ENCODE measurements around the gene ABHD12.
A peak's percentile ranks its signal among the peaks of the same experiment; 100 is the strongest.
"Not testable (repeated sequence)": the region's sequence is repeated elsewhere in the genome, so short reads cannot be mapped to it uniquely, and the experiment has no call there.

The ABHD12 gene

GRCh38 chr20:25321991-25322390 lies 68.6 kb downstream of the ABHD12 start:
- no peak for DNase-seq (ENCODE audit: low spot score)

- DNase-seq (ENCODE audit: low spot score) = no peak
These were observed 69.3 kb downstream of the ABHD12 start for GRCh38 chr20:25321262-25321831.

GRCh38 chr20:25320035-25320800 lies 70.4 kb downstream of the ABHD12 start:
- DNase-seq (ENCODE audit: low spot score) = no peak

GRCh38 chr20:25319241-25320034 lies 71.2 kb downstream of the ABHD12 start:
- DNase-seq (ENCODE audit: low spot score) = no peak

- DNase-seq (ENCODE audit: low spot score) = no peak
These were observed 72.0 kb downstream of the ABHD12 start for GRCh38 chr20:25318471-25319240.

GRCh38 chr20:25317351-25318075 lies 73.1 kb downstream of the ABHD12 start:
- DNase-seq (ENCODE audit: low spot score) = no peak

GRCh38 chr20:25316506-25317190 lies 74.0 kb downstream of the ABHD12 start:
- no peak for DNase-seq (ENCODE audit: low spot score)

- DNase-seq (ENCODE audit: low spot score) = no peak
These were observed 75.0 kb downstream of the ABHD12 start for GRCh38 chr20:25315418-25316210.

GRCh38 chr20:25314497-25315417 lies 75.9 kb downstream of the ABHD12 start:
- no peak for DNase-seq (ENCODE audit: low spot score)

GRCh38 chr20:25313593-25313992 lies 77.0 kb downstream of the ABHD12 start:
- no peak for DNase-seq (ENCODE audit: low spot score)

GRCh38 chr20:25312716-25313115 lies 77.9 kb downstream of the ABHD12 start:
- not testable (repeated sequence) for DNase-seq (ENCODE audit: low spot score)

GRCh38 chr20:25310921-25311728 lies 79.5 kb downstream of the ABHD12 start:
- no peak for DNase-seq (ENCODE audit: low spot score)

- peak; percentile 67 for DNase-seq (ENCODE audit: low spot score)
These were observed 80.2 kb downstream of the ABHD12 start for GRCh38 chr20:25310268-25310920.

- no peak for DNase-seq (ENCODE audit: low spot score)
These were observed 81.0 kb downstream of the ABHD12 start for GRCh38 chr20:25309395-25310267.

- DNase-seq (ENCODE audit: low spot score) = no peak
These were observed 81.8 kb downstream of the ABHD12 start for GRCh38 chr20:25308671-25309394.

- DNase-seq (ENCODE audit: low spot score) = no peak
These were observed 82.5 kb downstream of the ABHD12 start for GRCh38 chr20:25308083-25308491.
